Naive thymus-derived CD4-positive, alpha-beta T cell (primary cell): ENCODE results near the gene FRRS1L. TPM values are rescaled to one million over a fixed set of nuclear protein-coding genes. Genes with fewer than 3 reads are reported as not detected.

Experiments used
- ATAC-seq: fragments of 150-1000 bp; cut with Tn5 transposase; 2 replicates; pipeline ENCODE4 v1.10.0; 2021; ENCODE audit warnings: mild to moderate bottlenecking, moderate library complexity
- CTCF ChIA-PET: fragments of 350-600 bp; sonication (Branson Sonifier 250); formaldehyde crosslinking; loops from one replicate; lab custom pipeline; 2021; ENCODE audit warnings: antibody characterized with exemption; lab: Charles Lee
- POLR2A ChIA-PET: fragments of 350-600 bp; sonication (Branson Sonifier 250); formaldehyde crosslinking; loops from one replicate; lab custom pipeline; 2021; ENCODE audit warnings: antibody characterized with exemption, inconsistent platforms; lab: Charles Lee
- DNase-seq, 9 donors: peaks; one replicate each; pipeline versions ENCODE4 v3.0.0 to v3.0.0-alpha.2; 2020 to 2022; ENCODE audit warnings: mixed read lengths in 1 of 9
- H3K27ac ChIP-seq: one replicate; pipeline ENCODE4 v1.7.0; 2013; ENCODE audit warnings: mild to moderate bottlenecking, low read depth, low read length, moderate library complexity
- H3K27me3 ChIP-seq, 2 donors: one replicate each; pipeline ENCODE4 v1.7.0; 2013; ENCODE audit warnings: low read length in 2 of 2, mild to moderate bottlenecking in 2 of 2, moderate library complexity in 2 of 2; ENCODE audit not compliant: control insufficient read depth in 2 of 2, insufficient read depth in 2 of 2
- H3K36me3 ChIP-seq, 3 experiments: 1 replicate in 2 of 3; 2 replicates in 1 of 3; pipeline ENCODE4 v1.7.0; 2013; ENCODE audit warnings: low read length in 3 of 3, mild to moderate bottlenecking in 3 of 3, moderate library complexity in 1 of 3; ENCODE audit not compliant: insufficient read depth in 3 of 3, control insufficient read depth in 2 of 3
- H3K4me1 ChIP-seq, 2 donors: one replicate each; pipeline ENCODE4 v1.7.0; 2013; ENCODE audit warnings: low read length in 2 of 2, mild to moderate bottlenecking in 2 of 2, moderate library complexity in 1 of 2; ENCODE audit not compliant: control insufficient read depth in 2 of 2, insufficient read depth in 2 of 2
- H3K4me3 ChIP-seq: 2 replicates; pipeline ENCODE4 v1.7.0; 2013; ENCODE audit warnings: mild to moderate bottlenecking, low read length
- H3K9me3 ChIP-seq, 3 experiments: 1 replicate in 2 of 3; 2 replicates in 1 of 3; pipeline ENCODE4 v1.7.0; 2013; ENCODE audit warnings: low read length in 3 of 3; ENCODE audit not compliant: control insufficient read depth in 2 of 3
- H3K27ac Mint-ChIP-seq, 9 donors: one replicate each; pipeline ENCODE4 v1.8.0; 2020 to 2022; ENCODE audit warnings: mixed read lengths in 9 of 9, mild to moderate bottlenecking in 8 of 9, moderate library complexity in 5 of 9, inconsistent platforms in 2 of 9
- H3K27me3 Mint-ChIP-seq, 5 donors: one replicate each; pipeline ENCODE4 v1.8.0; 2021 to 2022; ENCODE audit warnings: mixed read lengths in 5 of 5, mild to moderate bottlenecking in 1 of 5
- H3K36me3 Mint-ChIP-seq, 5 donors: one replicate each; pipeline ENCODE4 v1.8.0; 2020 to 2022; ENCODE audit warnings: mixed read lengths in 5 of 5, mild to moderate bottlenecking in 3 of 5, inconsistent platforms in 1 of 5
- H3K4me1 Mint-ChIP-seq, 7 donors: one replicate each; pipeline ENCODE4 v1.8.0; 2020 to 2022; ENCODE audit warnings: mixed read lengths in 7 of 7, mild to moderate bottlenecking in 3 of 7, inconsistent platforms in 1 of 7
- H3K4me3 Mint-ChIP-seq, 10 donors: one replicate each; pipeline ENCODE4 v1.8.0; 2020 to 2022; ENCODE audit warnings: mild to moderate bottlenecking in 10 of 10, mixed read lengths in 10 of 10, moderate library complexity in 6 of 10, inconsistent platforms in 2 of 10
- H3K9me3 Mint-ChIP-seq, 11 donors: one replicate each; pipeline ENCODE4 v1.8.0; 2020 to 2022; ENCODE audit warnings: mixed read lengths in 11 of 11, mild to moderate bottlenecking in 4 of 11, inconsistent platforms in 1 of 11, moderate library complexity in 1 of 11
- intact Hi-C, 2 donors: fragments of 100-400 bp; cut with micrococcal nuclease; formaldehyde crosslinking; loops; one replicate each; pipeline ENCODE4 v1.15.1; 2023
- polyA plus RNA-seq, 2 donors: library from polyadenylated mRNA; unstranded; fragments of 300-500 nt; fragmentation: Illumina TruSeq; gene quantifications; one replicate each; pipeline ENCODE4 v1.2.3, GENCODE V29; 2021
- total RNA-seq, 6 experiments: library from RNA in 5 of 6; stranded (reverse) in 5 of 6; gene quantifications; 1 replicate in 5 of 6; 2 replicates in 1 of 6; pipeline ENCODE4 v1.2.3 and lab custom pipeline; 2021 to 2026

The FRRS1L gene
- total and polyA plus RNA-seq, 7 experiments from 2014 or later: not detected

GRCh38 chr9:109092051-109092580, 74.9 kb downstream of the FRRS1L start:
- no peak for ATAC-seq
- CTCF ChIA-PET: no interaction called here
- peaks cover 28 to 60% (median 50%) of the 10 kb centered on the region in 7 donors for H3K4me1 Mint-ChIP-seq
- H3K4me3 Mint-ChIP-seq: no peak overlapping the region
- H3K36me3 Mint-ChIP-seq: peaks cover 18 to 63% (median 39%) of the 10 kb centered on the region in 5 donors
- Histone ChIP-seq H3K27me3 (no peaks in the 10 kb centered on the region), H3K36me3 (peaks cover 5 to 51% (median 10%) of the 10 kb centered on the region in 3 experiments), H3K27ac (no peak overlapping the region), H3K4me3 (no peak overlapping the region), H3K9me3 (no peaks in the 10 kb centered on the region), H3K4me1 (peaks cover 0 to 31% of the 10 kb centered on the region in 2 donors)
- no peaks in the 10 kb centered on the region for H3K9me3 Mint-ChIP-seq
- DNase-seq: no peak
- no peaks in the 10 kb centered on the region for H3K27me3 Mint-ChIP-seq
- POLR2A ChIA-PET: interaction anchor here (1.2 kb wide), 1 partner anchor 28 kb away, joined by 4 read pairs; the partner anchor contains the start of gene TMEM245
- peak overlapping the region in 2 of 9 donors; percentile 12 to 33 for H3K27ac Mint-ChIP-seq
- intact Hi-C loops: no loop called here

GRCh38 chr9:109088221-109088620, 78.8 kb downstream of the FRRS1L start:
- intact Hi-C loops: no loop called here
- no peak overlapping the region for H3K4me3 Mint-ChIP-seq

GRCh38 chr9:109087795-109088194, 79.3 kb downstream of the FRRS1L start:
- no peaks in the 10 kb centered on the region for H3K4me1 ChIP-seq
- peaks cover 5 to 29% (median 15%) of the 10 kb centered on the region in 7 donors for H3K4me1 Mint-ChIP-seq
- no peak overlapping the region for H3K4me3 Mint-ChIP-seq
- H3K4me3 ChIP-seq: no peak overlapping the region
- CTCF ChIA-PET: interaction anchor here (0.6 to 0.9 kb wide), 2 partner anchors 9 to 13 kb away, joined by 3 to 4 read pairs; no protein-coding TSS in a partner anchor
- H3K27me3 ChIP-seq: no peaks in the 10 kb centered on the region
- POLR2A ChIA-PET: interaction anchor here (0.7 to 2.4 kb wide), 5 partner anchors 10 to 45 kb away, joined by 3 to 9 read pairs (median 3); no protein-coding TSS in a partner anchor
- ATAC-seq (no peak), DNase-seq (no peak)
- no peak overlapping the region for H3K27ac ChIP-seq
- H3K36me3 ChIP-seq: peaks cover 11 to 55% (median 14%) of the 10 kb centered on the region in 3 experiments
- no peaks in the 10 kb centered on the region for H3K9me3 ChIP-seq
- H3K27ac Mint-ChIP-seq: peak overlapping the region in 1 of 9 donors; percentile 28
- intact Hi-C loops: loop anchor here in 1 of 2 donors (2.0 kb wide), 1 partner anchor 13 kb away; no protein-coding TSS in a partner anchor
- H3K36me3 Mint-ChIP-seq: peaks cover 17 to 71% (median 42%) of the 10 kb centered on the region in 5 donors
- H3K9me3 Mint-ChIP-seq: no peaks in the 10 kb centered on the region
- H3K27me3 Mint-ChIP-seq: no peaks in the 10 kb centered on the region

More at GRCh38 chr9:109088221-109088620, 78.8 kb downstream of the FRRS1L start:
- H3K9me3 Mint-ChIP-seq: no peaks in the 10 kb centered on the region
- H3K27me3 ChIP-seq: no peaks in the 10 kb centered on the region
- H3K27me3 Mint-ChIP-seq: no peaks in the 10 kb centered on the region
- no peak overlapping the region for H3K4me3 ChIP-seq
- ATAC-seq (no peak), DNase-seq (no peak)
- peaks cover 21 to 71% (median 45%) of the 10 kb centered on the region in 5 donors for H3K36me3 Mint-ChIP-seq
- ChIA-PET CTCF (interaction anchor here (0.6 kb wide), 1 partner anchor 10 kb away, joined by 4 read pairs; no protein-coding TSS in a partner anchor), POLR2A (interaction anchor here (0.7 to 2.4 kb wide), 4 partner anchors 10 to 46 kb away, joined by 3 to 9 read pairs (median 5); no protein-coding TSS in a partner anchor)
- peaks cover 3 to 29% (median 15%) of the 10 kb centered on the region in 7 donors for H3K4me1 Mint-ChIP-seq
- no peaks in the 10 kb centered on the region for H3K9me3 ChIP-seq
- no peaks in the 10 kb centered on the region for H3K4me1 ChIP-seq
- peaks cover 12 to 60% (median 14%) of the 10 kb centered on the region in 3 experiments for H3K36me3 ChIP-seq
- peak overlapping the region in 1 of 9 donors; percentile 16 for H3K27ac Mint-ChIP-seq
- H3K27ac ChIP-seq: no peak overlapping the region

GRCh38 chr9:109086221-109086620, 80.8 kb downstream of the FRRS1L start:
- intact Hi-C loops: loop anchor here in 1 of 2 donors (2.0 kb wide), 1 partner anchor 15 kb away; no protein-coding TSS in a partner anchor
- peaks cover 8 to 48% (median 14%) of the 10 kb centered on the region in 3 experiments for H3K36me3 ChIP-seq

GRCh38 chr9:109085510-109085909, 81.5 kb downstream of the FRRS1L start:
- no peaks in the 10 kb centered on the region for H3K9me3 ChIP-seq
- DNase-seq: no peak
- no peaks in the 10 kb centered on the region for H3K27me3 ChIP-seq
- no peak overlapping the region for H3K27ac ChIP-seq
- Mint-ChIP-seq H3K4me3 (no peak overlapping the region), H3K9me3 (no peaks in the 10 kb centered on the region), H3K36me3 (peaks cover 8 to 53% (median 28%) of the 10 kb centered on the region in 5 donors), H3K27ac (peak overlapping the region in 2 of 9 donors; percentile 5 to 13), H3K27me3 (no peaks in the 10 kb centered on the region), H3K4me1 (peaks cover 6 to 17% (median 9%) of the 10 kb centered on the region in 7 donors)
- H3K4me3 ChIP-seq: no peak overlapping the region
- CTCF ChIA-PET: no interaction called here
- ATAC-seq: no peak
- intact Hi-C loops: loop anchor here in 1 of 2 donors (1.0 kb wide), 1 partner anchor 9 kb away; no protein-coding TSS in a partner anchor
- H3K4me1 ChIP-seq: no peaks in the 10 kb centered on the region
- H3K36me3 ChIP-seq: peaks cover 8 to 42% (median 14%) of the 10 kb centered on the region in 3 experiments
- POLR2A ChIA-PET: no interaction called here

More at GRCh38 chr9:109086221-109086620, 80.8 kb downstream of the FRRS1L start:
- no peaks in the 10 kb centered on the region for H3K9me3 Mint-ChIP-seq
- peaks cover 6 to 20% (median 9%) of the 10 kb centered on the region in 7 donors for H3K4me1 Mint-ChIP-seq
- H3K27ac ChIP-seq: no peak overlapping the region
- ChIA-PET CTCF (no interaction called here), POLR2A (no interaction called here)
- DNase-seq (no peak), ATAC-seq (peak; percentile 72)
- no peaks in the 10 kb centered on the region for H3K27me3 ChIP-seq
- no peak overlapping the region for H3K4me3 Mint-ChIP-seq
- peak overlapping the region in 2 of 9 donors; percentile 31 to 43 for H3K27ac Mint-ChIP-seq
- H3K36me3 Mint-ChIP-seq: peaks cover 8 to 59% (median 32%) of the 10 kb centered on the region in 5 donors
- no peak overlapping the region for H3K4me3 ChIP-seq
- no peaks in the 10 kb centered on the region for H3K9me3 ChIP-seq
- H3K27me3 Mint-ChIP-seq: no peaks in the 10 kb centered on the region
- no peaks in the 10 kb centered on the region for H3K4me1 ChIP-seq

GRCh38 chr9:109083813-109084405, 83.1 kb downstream of the FRRS1L start:
- ChIA-PET POLR2A (interaction anchor here (0.5 to 0.7 kb wide), 2 partner anchors 27 to 36 kb away, joined by 3 read pairs; no protein-coding TSS in a partner anchor), CTCF (no interaction called here)
- Histone ChIP-seq H3K4me3 (no peak overlapping the region), H3K36me3 (peaks cover 18 to 43% (median 27%) of the 10 kb centered on the region in 3 experiments), H3K9me3 (no peaks in the 10 kb centered on the region), H3K27ac (no peak overlapping the region), H3K27me3 (no peaks in the 10 kb centered on the region), H3K4me1 (no peaks in the 10 kb centered on the region)
- DNase-seq: no peak
- Mint-ChIP-seq H3K36me3 (peaks cover 15 to 60% (median 38%) of the 10 kb centered on the region in 5 donors), H3K4me3 (no peak overlapping the region), H3K27me3 (no peaks in the 10 kb centered on the region), H3K4me1 (peaks cover 6 to 17% (median 10%) of the 10 kb centered on the region in 7 donors), H3K27ac (peak overlapping the region in 1 of 9 donors; percentile 16), H3K9me3 (no peaks in the 10 kb centered on the region)
- intact Hi-C loops: loop anchor here (2.0 to 5.0 kb wide), 2 partner anchors 15 to 33 kb away; partner anchors contain the start of gene TMEM245 (in 2 of the 2)
- ATAC-seq: no peak
